ENCODE results near the gene RFPL3.
"Not testable (repeated sequence)": the region's sequence is repeated elsewhere in the genome, so short reads cannot be mapped to it uniquely, and the experiment has no call there.

Gene RFPL3

DNA sequence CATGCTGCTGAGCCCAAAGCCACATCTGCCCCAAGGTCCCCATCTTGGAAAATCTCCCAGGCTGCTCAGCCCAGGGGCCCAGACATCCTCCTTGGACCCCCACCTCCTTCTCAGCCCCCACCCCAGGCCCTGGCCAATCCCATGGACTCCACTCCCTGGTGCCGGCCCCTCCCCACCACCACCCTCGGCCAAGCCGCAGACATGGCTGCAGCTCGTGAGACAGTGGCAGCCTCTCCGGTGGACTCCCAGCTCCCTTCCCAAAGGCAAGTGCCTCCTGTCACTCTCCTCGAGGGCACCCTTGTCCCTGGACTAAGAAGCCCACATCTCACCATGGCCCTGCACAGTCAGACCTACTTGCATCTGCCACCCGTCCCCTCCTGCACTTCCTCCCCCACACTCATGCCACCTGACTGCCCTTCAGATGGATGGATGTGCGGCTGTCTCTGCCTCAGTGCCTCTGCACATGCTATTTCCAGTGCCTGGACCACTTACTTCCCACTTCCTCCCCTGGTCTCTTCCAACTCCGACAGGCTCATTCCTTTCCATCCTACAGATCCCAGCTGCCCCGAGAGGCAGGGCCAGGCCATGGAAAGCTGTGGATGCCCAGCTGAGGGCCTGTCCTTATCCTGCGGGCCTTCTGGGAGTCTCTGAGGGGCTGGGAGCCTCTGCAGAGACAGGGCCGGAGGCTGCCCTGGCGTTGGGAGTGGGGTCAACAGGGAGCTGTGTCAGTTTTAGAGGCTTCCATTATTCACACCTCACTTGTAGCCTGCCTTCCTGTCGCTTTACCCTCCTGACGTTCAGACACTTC is 25.5 kb upstream of the RFPL3 start:
- no peak overlapping the region for H3K4me3 ChIP-seq (ENCODE audit: low read depth in 1 of 2, low read length in 2 of 2)
- H3K9ac ChIP-seq (ENCODE audit: low read length): no peak overlapping the region
- peaks cover 0 to 4% of the 10 kb centered on the region in 2 donors for H3K27me3 ChIP-seq (ENCODE audit: control insufficient read depth in 1 of 2, insufficient read depth in 2 of 2, low read length in 2 of 2)
- H3K9me3 ChIP-seq (ENCODE audit: low read length): no peaks in the 10 kb centered on the region
- no peaks in the 10 kb centered on the region for H3K4me1 ChIP-seq (ENCODE audit: insufficient read depth, low read length)
- no peak overlapping the region for H3K27ac ChIP-seq (ENCODE audit: low read depth, low read length)
- no peaks in the 10 kb centered on the region for H3K36me3 ChIP-seq (ENCODE audit: insufficient read depth, low read length)

DNA sequence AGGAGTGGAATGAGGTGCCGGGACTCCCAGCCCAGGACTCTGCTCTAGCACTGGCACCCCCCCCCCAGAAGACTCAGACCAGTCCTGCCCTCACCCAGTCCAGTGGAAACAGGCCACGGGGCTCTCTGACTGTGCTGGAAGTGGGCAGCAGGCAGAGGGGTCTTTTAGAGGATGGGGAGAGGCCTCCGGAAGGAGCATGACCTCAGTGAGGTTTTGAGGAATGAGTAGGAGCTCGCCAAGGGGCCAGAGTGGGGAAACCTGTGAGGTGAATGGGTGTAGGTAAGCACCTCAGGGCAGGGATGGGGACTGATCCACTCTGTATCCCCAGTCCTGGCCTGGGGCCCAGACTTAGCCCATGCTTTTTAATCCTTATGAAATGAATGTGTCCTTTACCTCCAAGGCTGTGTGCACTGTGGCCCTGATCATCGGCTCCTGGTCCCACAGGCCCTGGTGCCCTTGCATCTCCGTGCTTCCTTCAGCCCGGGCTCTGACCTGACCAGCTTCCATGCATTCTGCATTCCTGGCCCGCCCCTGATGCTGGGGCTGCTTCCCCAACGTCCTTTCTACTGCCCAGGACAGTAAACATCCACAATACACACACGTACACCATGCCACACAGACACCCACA is 24.4 kb upstream of the RFPL3 start:
- Histone ChIP-seq H3K27me3 (ENCODE audit: control insufficient read depth in 1 of 2, insufficient read depth in 2 of 2, low read length in 2 of 2) (peaks cover 0 to 4% of the 10 kb centered on the region in 2 donors), H3K27ac (ENCODE audit: low read depth, low read length) (no peak overlapping the region), H3K4me3 (ENCODE audit: low read depth in 1 of 2, low read length in 2 of 2) (no peak overlapping the region), H3K36me3 (ENCODE audit: insufficient read depth, low read length) (no peaks in the 10 kb centered on the region), H3K9ac (ENCODE audit: low read length) (no peak overlapping the region), H3K9me3 (ENCODE audit: low read length) (no peaks in the 10 kb centered on the region), H3K4me1 (ENCODE audit: insufficient read depth, low read length) (no peaks in the 10 kb centered on the region)

DNA sequence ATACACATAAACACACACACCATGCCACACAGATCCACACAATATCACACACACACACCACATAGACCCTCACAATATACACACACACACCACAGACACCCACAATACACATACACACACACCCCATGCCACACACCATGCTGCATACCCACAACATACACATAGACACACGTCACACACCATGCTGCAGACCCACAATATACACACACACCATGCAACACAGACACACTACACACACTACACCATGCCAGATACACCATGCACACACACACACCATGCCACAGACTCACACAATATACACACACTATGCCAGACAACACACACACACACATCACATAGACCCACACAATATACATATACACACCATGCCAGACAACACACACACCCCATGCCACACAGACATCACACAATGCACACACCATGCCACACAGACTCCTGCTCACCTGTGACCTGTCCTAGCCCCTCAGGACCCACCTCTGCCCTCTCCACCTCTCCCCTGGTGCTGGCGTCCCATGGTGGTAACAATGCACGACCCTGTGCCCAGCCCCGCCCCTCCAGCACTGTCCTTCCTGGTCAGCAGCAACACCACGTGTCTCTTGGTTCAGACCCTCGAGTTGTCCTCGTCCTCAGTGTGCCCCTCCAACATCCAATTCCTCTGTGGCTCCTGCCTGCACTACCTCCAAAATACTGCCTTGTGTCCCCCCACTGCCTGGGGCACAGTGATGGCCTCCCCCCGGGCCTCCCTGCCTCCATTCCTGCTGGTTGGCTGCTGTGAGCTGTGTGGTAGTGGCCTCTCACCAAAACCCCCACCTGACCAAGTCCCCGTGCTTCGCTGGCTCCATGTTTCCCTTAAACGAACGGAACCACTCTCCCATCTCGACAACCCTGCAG is 23.7 kb upstream of the RFPL3 start:
- Histone ChIP-seq H3K27ac (ENCODE audit: low read depth, low read length) (no peak overlapping the region), H3K27me3 (ENCODE audit: control insufficient read depth in 1 of 2, insufficient read depth in 2 of 2, low read length in 2 of 2) (peaks cover 0 to 4% of the 10 kb centered on the region in 2 donors), H3K4me1 (ENCODE audit: insufficient read depth, low read length) (no peaks in the 10 kb centered on the region), H3K4me3 (ENCODE audit: low read depth in 1 of 2, low read length in 2 of 2) (no peak overlapping the region), H3K36me3 (ENCODE audit: insufficient read depth, low read length) (no peaks in the 10 kb centered on the region), H3K9ac (ENCODE audit: low read length) (no peak overlapping the region), H3K9me3 (ENCODE audit: low read length) (no peaks in the 10 kb centered on the region)

DNA sequence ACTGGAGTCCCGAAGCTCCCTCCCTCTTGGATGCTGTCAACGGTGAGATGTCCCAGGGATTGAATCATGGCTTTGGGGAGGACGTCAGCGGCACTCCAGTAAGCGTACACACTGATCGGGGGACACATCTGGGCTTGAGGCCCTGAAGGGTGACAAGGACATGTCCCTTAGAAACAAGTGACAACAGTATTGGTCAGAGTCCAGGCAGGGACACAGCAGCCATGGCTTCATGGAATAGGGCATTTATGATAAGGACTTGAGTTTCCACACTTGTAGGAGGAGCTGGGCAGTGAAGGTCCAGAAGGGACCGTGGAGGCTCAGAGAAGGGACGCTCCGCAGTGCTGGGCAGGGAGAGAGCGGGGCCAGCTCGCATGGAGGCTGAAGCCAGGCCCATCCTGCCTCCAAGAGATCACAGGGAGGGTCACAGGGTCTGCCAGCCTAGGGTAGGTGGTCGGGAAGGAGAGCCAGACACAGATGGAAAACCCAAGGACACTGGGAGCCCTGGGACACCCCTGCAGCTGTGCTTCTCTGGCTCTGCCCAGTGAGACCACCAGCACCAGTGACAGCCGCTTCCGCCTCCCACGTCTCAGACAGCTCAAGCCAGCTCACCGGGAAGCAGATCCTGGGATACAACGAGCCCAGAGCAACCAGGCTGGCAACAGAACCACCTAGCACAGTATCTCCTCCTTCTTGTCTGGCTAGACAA is 22.9 kb upstream of the RFPL3 start:
- H3K9ac ChIP-seq (ENCODE audit: low read length): no peak overlapping the region
- H3K36me3 ChIP-seq (ENCODE audit: insufficient read depth, low read length): no peaks in the 10 kb centered on the region
- H3K27ac ChIP-seq (ENCODE audit: low read depth, low read length): no peak overlapping the region
- H3K9me3 ChIP-seq (ENCODE audit: low read length): no peaks in the 10 kb centered on the region
- no peaks in the 10 kb centered on the region for H3K4me1 ChIP-seq (ENCODE audit: insufficient read depth, low read length)
- H3K4me3 ChIP-seq (ENCODE audit: low read depth in 1 of 2, low read length in 2 of 2): no peak overlapping the region
- peaks cover 0 to 4% of the 10 kb centered on the region in 2 donors for H3K27me3 ChIP-seq (ENCODE audit: control insufficient read depth in 1 of 2, insufficient read depth in 2 of 2, low read length in 2 of 2)

DNA sequence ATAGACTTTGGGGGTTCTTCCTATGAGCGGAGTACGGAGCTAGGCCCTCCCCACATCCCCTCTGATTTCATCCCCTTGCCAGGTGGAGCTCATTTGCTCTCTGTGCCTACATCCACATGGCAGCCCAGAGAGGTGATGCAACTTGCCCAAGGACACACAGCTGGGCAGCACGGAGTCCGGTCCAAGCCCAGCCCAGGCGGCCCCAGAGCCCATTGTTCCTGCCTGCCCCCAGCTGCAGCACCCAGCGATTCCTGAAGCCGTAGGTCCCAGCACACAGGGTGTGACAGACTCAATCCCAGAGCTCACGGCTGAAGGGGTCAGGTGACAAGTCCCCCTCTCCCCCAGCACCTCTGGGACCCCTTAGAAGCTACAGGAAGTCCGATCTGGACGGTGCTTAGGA is 22.2 kb upstream of the RFPL3 start:
- no peaks in the 10 kb centered on the region for H3K36me3 ChIP-seq (ENCODE audit: insufficient read depth, low read length)
- no peak overlapping the region for H3K27ac ChIP-seq (ENCODE audit: low read depth, low read length)
- H3K27me3 ChIP-seq (ENCODE audit: control insufficient read depth in 1 of 2, insufficient read depth in 2 of 2, low read length in 2 of 2): peaks cover 0 to 6% of the 10 kb centered on the region in 2 donors
- H3K9ac ChIP-seq (ENCODE audit: low read length): no peak overlapping the region
- no peaks in the 10 kb centered on the region for H3K4me1 ChIP-seq (ENCODE audit: insufficient read depth, low read length)
- no peak overlapping the region for H3K4me3 ChIP-seq (ENCODE audit: low read depth in 1 of 2, low read length in 2 of 2)
- H3K9me3 ChIP-seq (ENCODE audit: low read length): no peaks in the 10 kb centered on the region

DNA sequence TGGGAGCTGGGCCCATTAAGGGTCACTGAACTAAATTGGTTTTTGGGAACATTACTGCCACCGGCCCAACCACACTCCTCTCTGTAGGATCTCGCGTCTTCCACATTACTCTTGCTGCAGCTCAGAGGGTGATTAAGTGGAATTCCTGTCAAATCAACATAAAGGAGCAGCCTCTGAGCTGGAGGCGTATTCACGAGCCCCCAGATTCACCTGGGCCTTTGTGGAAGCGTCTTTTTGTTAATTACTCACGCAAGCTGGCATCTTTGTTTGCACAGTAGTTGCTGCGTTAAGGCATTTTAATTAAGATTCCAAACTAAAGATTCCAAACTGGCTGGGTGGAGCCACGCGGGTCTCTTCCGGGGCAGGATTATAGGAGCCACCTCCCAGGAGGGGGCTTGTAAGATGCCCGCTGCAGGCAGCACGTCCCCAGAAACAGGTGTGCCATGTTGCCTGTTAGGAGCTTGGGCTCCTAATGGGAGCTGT is 21.5 kb upstream of the RFPL3 start:
- Histone ChIP-seq H3K9me3 (ENCODE audit: low read length) (no peaks in the 10 kb centered on the region), H3K36me3 (ENCODE audit: insufficient read depth, low read length) (no peaks in the 10 kb centered on the region), H3K9ac (ENCODE audit: low read length) (no peak overlapping the region), H3K4me3 (ENCODE audit: low read depth in 1 of 2, low read length in 2 of 2) (no peak overlapping the region), H3K27ac (ENCODE audit: low read depth, low read length) (no peak overlapping the region), H3K4me1 (ENCODE audit: insufficient read depth, low read length) (no peaks in the 10 kb centered on the region), H3K27me3 (ENCODE audit: control insufficient read depth in 1 of 2, insufficient read depth in 2 of 2, low read length in 2 of 2) (peaks cover 0 to 13% of the 10 kb centered on the region in 2 donors)

DNA sequence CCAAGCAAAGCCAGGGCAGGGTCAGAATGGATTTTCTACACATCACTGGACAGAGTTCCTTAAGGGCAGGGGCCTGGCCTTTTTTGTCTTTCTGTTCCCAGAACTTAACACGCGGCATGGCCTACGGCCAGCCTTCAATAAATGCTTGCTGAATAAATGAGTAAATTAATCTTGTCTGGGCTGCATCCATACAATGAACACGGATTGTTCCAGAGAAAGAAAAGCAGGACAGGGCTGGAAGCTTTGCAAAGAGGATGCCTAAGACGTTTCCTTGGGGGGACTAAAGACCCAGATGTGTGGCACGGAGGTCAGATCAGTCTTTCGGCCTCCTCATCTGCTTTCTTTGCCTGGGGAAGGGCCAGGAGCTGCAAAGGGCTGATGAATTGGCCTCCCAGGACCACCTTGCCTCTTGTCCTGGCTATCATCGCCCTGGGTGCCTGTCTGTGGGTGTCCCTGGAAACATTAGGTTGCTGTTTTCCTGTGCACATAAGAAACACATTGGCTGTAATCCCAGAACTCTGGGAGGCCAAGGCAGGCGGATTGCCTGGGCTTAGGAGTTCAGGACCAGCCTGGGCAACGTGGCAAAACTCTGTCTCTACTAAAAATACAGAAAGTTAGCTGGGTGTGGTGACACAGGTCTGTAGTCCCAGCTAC is 20.8 kb upstream of the RFPL3 start:
- H3K27ac ChIP-seq (ENCODE audit: low read depth, low read length): no peak overlapping the region
- H3K9ac ChIP-seq (ENCODE audit: low read length): no peak overlapping the region
- H3K9me3 ChIP-seq (ENCODE audit: low read length): no peaks in the 10 kb centered on the region

DNA sequence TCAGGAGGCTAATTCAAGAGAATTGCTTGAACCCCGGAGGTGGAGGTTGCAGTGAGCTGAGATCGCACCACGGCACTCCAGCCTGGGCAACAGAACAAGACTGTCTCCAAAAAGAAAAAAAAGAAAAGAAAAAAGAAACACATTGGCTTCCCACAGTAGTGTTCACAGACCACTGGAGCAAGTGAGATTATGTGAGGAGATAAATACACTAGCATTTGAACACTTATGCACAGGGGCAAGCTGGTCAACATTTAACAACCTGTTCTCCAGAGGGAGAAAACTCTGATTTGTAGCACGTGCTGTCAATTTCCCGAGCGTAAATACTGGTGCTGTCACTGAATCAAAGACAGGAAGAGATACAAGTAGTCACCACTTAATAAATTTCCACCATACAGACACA is 20.2 kb upstream of the RFPL3 start:
- H3K27me3 ChIP-seq (ENCODE audit: control insufficient read depth in 1 of 2, insufficient read depth in 2 of 2, low read length in 2 of 2): peaks cover 0 to 12% of the 10 kb centered on the region in 2 donors
- H3K36me3 ChIP-seq (ENCODE audit: insufficient read depth, low read length); H3K9me3 ChIP-seq (ENCODE audit: low read length); H3K27ac ChIP-seq (ENCODE audit: low read depth, low read length); H3K4me1 ChIP-seq (ENCODE audit: insufficient read depth, low read length); H3K9ac ChIP-seq (ENCODE audit: low read length); H3K4me3 ChIP-seq (ENCODE audit: low read depth in 1 of 2, low read length in 2 of 2): not testable (repeated sequence)

More for the DNA sequence above, 20.8 kb upstream of the RFPL3 start:
- no peak overlapping the region for H3K4me3 ChIP-seq (ENCODE audit: low read depth in 1 of 2, low read length in 2 of 2)
- H3K4me1 ChIP-seq (ENCODE audit: insufficient read depth, low read length): no peaks in the 10 kb centered on the region
- H3K27me3 ChIP-seq (ENCODE audit: control insufficient read depth in 1 of 2, insufficient read depth in 2 of 2, low read length in 2 of 2): peaks cover 0 to 15% of the 10 kb centered on the region in 2 donors
- H3K36me3 ChIP-seq (ENCODE audit: insufficient read depth, low read length): no peaks in the 10 kb centered on the region

DNA sequence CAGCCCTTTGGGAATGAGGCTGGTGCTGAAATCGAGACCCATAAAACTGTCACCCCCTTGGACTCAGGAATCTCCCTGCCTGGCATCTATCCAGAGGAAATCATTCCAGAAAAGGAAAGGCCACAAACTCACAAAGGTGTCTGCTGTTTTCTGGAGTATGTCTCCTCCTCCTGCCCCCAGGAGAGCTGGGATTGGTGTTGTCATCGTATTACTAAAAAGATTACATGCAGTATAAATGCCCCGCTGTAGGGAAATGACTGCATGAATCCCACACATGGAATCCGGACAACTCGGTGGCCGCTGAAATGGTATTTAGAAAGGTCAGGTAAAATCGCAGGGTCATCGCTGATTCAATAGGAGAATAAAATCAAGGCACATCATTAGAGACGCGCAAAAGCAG is 18.9 kb upstream of the RFPL3 start:
- Histone ChIP-seq H3K36me3 (ENCODE audit: insufficient read depth, low read length) (no peaks in the 10 kb centered on the region), H3K9ac (ENCODE audit: low read length) (no peak overlapping the region), H3K9me3 (ENCODE audit: low read length) (no peaks in the 10 kb centered on the region), H3K27me3 (ENCODE audit: control insufficient read depth in 1 of 2, insufficient read depth in 2 of 2, low read length in 2 of 2) (peaks cover 0 to 12% of the 10 kb centered on the region in 2 donors), H3K4me1 (ENCODE audit: insufficient read depth, low read length) (no peaks in the 10 kb centered on the region), H3K4me3 (ENCODE audit: low read depth in 1 of 2, low read length in 2 of 2) (no peak overlapping the region), H3K27ac (ENCODE audit: low read depth, low read length) (no peak overlapping the region)

DNA sequence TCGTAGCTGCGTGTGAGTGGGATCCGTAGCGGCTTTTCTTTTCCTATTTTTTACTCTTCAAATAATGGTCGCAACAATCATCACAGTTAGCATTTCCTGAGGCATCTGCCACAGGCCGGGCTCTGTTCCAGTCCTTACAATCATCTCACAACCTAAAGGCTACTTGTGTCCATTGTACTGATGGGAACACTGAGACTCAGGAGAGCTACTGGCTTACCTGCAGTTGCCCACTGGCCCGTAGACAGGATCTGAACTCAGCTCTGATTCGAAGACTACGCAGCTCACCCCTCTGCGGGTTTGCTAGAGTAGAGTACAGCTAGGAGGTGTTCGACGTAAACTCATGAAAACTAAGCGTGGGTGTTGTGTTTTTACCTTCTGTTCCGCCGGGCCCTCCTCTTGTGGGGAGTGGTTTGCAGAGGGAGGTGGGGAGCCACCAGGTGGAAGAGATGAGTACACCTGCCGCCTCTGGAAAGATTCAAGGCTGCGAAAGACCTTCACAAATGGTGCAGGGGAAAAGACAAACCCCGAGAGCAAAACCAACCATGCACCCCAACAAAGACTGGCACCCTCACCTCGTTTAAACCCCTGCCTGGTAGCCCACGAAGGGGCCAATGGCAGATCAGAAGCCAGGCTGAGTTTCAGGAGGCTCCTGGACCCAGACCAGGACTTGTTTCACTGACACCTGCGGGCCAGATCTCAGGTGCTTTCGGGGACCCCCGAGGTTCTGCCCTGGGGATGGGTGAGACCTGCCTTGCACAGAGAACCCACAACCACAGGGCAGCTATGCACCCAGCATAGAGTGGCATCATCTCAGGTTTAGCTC is 18.3 kb upstream of the RFPL3 start:
- Histone ChIP-seq H3K27ac (ENCODE audit: low read depth, low read length) (no peak overlapping the region), H3K4me1 (ENCODE audit: insufficient read depth, low read length) (no peaks in the 10 kb centered on the region), H3K27me3 (ENCODE audit: control insufficient read depth in 1 of 2, insufficient read depth in 2 of 2, low read length in 2 of 2) (peaks cover 0 to 12% of the 10 kb centered on the region in 2 donors), H3K9ac (ENCODE audit: low read length) (no peak overlapping the region), H3K9me3 (ENCODE audit: low read length) (no peaks in the 10 kb centered on the region), H3K36me3 (ENCODE audit: insufficient read depth, low read length) (no peaks in the 10 kb centered on the region), H3K4me3 (ENCODE audit: low read depth in 1 of 2, low read length in 2 of 2) (no peak overlapping the region)
